ENCODE measurements around the gene SAP30BP. TPM values are rescaled to one million over a fixed set of nuclear protein-coding genes. Genes with fewer than 3 reads are reported as not detected.

Gene SAP30BP
- total and polyA plus RNA-seq, 2 experiments from 2014 or later = 44.9 to 97.9 TPM

- no peak overlapping the region for H3K4me3 Mint-ChIP-seq
- no peak for DNase-seq (ENCODE audit: low spot score)
- TF ChIP-seq ETS1 (IDR thresholded peaks at IDR 0.05) = no peak
- TF ChIP-seq, protein P1, sequence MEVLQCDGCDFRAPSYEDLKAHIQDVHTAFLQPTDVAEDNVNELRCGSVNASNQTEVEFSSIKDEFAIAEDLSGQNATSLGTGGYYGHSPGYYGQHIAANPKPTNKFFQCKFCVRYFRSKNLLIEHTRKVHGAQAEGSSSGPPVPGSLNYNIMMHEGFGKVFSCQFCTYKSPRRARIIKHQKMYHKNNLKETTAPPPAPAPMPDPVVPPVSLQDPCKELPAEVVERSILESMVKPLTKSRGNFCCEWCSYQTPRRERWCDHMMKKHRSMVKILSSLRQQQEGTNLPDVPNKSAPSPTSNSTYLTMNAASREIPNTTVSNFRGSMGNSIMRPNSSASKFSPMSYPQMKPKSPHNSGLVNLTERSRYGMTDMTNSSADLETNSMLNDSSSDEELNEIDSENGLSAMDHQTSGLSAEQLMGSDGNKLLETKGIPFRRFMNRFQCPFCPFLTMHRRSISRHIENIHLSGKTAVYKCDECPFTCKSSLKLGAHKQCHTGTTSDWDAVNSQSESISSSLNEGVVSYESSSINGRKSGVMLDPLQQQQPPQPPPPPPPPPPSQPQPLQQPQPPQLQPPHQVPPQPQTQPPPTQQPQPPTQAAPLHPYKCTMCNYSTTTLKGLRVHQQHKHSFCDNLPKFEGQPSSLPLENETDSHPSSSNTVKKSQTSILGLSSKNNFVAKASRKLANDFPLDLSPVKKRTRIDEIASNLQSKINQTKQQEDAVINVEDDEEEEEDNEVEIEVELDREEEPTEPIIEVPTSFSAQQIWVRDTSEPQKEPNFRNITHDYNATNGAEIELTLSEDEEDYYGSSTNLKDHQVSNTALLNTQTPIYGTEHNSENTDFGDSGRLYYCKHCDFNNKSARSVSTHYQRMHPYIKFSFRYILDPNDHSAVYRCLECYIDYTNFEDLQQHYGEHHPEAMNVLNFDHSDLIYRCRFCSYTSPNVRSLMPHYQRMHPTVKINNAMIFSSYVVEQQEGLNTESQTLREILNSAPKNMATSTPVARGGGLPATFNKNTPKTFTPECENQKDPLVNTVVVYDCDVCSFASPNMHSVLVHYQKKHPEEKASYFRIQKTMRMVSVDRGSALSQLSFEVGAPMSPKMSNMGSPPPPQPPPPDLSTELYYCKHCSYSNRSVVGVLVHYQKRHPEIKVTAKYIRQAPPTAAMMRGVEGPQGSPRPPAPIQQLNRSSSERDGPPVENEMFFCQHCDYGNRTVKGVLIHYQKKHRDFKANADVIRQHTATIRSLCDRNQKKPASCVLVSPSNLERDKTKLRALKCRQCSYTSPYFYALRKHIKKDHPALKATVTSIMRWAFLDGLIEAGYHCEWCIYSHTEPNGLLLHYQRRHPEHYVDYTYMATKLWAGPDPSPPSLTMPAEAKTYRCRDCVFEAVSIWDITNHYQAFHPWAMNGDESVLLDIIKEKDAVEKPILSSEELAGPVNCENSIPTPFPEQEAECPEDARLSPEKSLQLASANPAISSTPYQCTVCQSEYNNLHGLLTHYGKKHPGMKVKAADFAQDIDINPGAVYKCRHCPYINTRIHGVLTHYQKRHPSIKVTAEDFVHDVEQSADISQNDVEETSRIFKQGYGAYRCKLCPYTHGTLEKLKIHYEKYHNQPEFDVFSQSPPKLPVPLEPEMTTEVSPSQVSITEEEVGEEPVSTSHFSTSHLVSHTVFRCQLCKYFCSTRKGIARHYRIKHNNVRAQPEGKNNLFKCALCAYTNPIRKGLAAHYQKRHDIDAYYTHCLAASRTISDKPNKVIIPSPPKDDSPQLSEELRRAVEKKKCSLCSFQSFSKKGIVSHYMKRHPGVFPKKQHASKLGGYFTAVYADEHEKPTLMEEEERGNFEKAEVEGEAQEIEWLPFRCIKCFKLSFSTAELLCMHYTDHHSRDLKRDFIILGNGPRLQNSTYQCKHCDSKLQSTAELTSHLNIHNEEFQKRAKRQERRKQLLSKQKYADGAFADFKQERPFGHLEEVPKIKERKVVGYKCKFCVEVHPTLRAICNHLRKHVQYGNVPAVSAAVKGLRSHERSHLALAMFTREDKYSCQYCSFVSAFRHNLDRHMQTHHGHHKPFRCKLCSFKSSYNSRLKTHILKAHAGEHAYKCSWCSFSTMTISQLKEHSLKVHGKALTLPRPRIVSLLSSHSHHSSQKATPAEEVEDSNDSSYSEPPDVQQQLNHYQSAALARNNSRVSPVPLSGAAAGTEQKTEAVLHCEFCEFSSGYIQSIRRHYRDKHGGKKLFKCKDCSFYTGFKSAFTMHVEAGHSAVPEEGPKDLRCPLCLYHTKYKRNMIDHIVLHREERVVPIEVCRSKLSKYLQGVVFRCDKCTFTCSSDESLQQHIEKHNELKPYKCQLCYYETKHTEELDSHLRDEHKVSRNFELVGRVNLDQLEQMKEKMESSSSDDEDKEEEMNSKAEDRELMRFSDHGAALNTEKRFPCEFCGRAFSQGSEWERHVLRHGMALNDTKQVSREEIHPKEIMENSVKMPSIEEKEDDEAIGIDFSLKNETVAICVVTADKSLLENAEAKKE (CRISPR knock-in tag; IDR thresholded peaks at IDR 0.05) = no peak
- TF ChIP-seq POLR2AphosphoS5 (IDR thresholded peaks at IDR 0.05; ENCODE audit: low read depth) = no peak
- TF ChIP-seq NANOG (IDR thresholded peaks at IDR 0.05; ENCODE audit: borderline replicate concordance) = no peak
- TF ChIP-seq ZNF331 (CRISPR knock-in tag; IDR thresholded peaks at IDR 0.05; ENCODE audit: low read depth) = no peak
- no peak for TF ChIP-seq EZH2phosphoT487 (IDR thresholded peaks at IDR 0.05; ENCODE audit: unreplicated experiment)
- no peak for TF ChIP-seq JUNB (IDR thresholded peaks at IDR 0.05; ENCODE audit: unreplicated experiment)
- no peak for TF ChIP-seq EZH2 (IDR thresholded peaks at IDR 0.05; ENCODE audit: low read depth, unreplicated experiment)
- no peak for TF ChIP-seq ZNF114 (CRISPR knock-in tag; IDR thresholded peaks at IDR 0.05)
- no peak for TF ChIP-seq STAT1 (IDR thresholded peaks at IDR 0.05; ENCODE audit: unreplicated experiment)
- no peak for TF ChIP-seq CTCF (conservative IDR thresholded peaks at IDR 0.05; ENCODE audit: low read depth in 2 of 2)
- no peak for TF ChIP-seq CREB1 (CRISPR knock-in tag; IDR thresholded peaks at IDR 0.05; ENCODE audit: low read depth)
- TF ChIP-seq, protein P2, sequence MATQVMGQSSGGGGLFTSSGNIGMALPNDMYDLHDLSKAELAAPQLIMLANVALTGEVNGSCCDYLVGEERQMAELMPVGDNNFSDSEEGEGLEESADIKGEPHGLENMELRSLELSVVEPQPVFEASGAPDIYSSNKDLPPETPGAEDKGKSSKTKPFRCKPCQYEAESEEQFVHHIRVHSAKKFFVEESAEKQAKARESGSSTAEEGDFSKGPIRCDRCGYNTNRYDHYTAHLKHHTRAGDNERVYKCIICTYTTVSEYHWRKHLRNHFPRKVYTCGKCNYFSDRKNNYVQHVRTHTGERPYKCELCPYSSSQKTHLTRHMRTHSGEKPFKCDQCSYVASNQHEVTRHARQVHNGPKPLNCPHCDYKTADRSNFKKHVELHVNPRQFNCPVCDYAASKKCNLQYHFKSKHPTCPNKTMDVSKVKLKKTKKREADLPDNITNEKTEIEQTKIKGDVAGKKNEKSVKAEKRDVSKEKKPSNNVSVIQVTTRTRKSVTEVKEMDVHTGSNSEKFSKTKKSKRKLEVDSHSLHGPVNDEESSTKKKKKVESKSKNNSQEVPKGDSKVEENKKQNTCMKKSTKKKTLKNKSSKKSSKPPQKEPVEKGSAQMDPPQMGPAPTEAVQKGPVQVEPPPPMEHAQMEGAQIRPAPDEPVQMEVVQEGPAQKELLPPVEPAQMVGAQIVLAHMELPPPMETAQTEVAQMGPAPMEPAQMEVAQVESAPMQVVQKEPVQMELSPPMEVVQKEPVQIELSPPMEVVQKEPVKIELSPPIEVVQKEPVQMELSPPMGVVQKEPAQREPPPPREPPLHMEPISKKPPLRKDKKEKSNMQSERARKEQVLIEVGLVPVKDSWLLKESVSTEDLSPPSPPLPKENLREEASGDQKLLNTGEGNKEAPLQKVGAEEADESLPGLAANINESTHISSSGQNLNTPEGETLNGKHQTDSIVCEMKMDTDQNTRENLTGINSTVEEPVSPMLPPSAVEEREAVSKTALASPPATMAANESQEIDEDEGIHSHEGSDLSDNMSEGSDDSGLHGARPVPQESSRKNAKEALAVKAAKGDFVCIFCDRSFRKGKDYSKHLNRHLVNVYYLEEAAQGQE (IDR thresholded peaks at IDR 0.05; ENCODE audit: unreplicated experiment) = no peak
Measured at GRCh38 chr17:75647061-75647460, 20.1 kb upstream of the SAP30BP start.

More at GRCh38 chr17:75647061-75647460, 20.1 kb upstream of the SAP30BP start:
- no peaks in the 10 kb centered on the region for H3K9me3 Mint-ChIP-seq
- no peak overlapping the region for H3K27ac Mint-ChIP-seq
- peaks cover 4% of the 10 kb centered on the region for H3K27me3 Mint-ChIP-seq (ENCODE audit: insufficient read depth, low read depth, poor library complexity)
- Histone ChIP-seq H3K79me2 (replicated peaks; ENCODE audit: insufficient read depth) (no peaks in the 10 kb centered on the region), H3K27ac (ENCODE audit: low read depth) (no peak overlapping the region), H3F3A (replicated peaks; ENCODE audit: low read depth) (no peaks in the 10 kb centered on the region), H2AFZ (no peak overlapping the region), H3K4me3 (no peak overlapping the region), H3K4me1 (ENCODE audit: insufficient read depth) (peaks cover 16% of the 10 kb centered on the region), H3K4me2 (no peak overlapping the region), H3K9me2 (ENCODE audit: insufficient read depth) (0 out of 2 replicates have a peak, but pooled peaks cover 3% of the 10 kb centered on the region), H4K20me1 (replicated peaks; ENCODE audit: insufficient read depth) (no peaks in the 10 kb centered on the region; the same call in 1 of the 2 replicates), H3K36me3 (ENCODE audit: insufficient read depth) (no peaks in the 10 kb centered on the region; the same call in 1 of the 2 replicates), H3K27me3 (ENCODE audit: insufficient read depth) (no peaks in the 10 kb centered on the region)
- H3K36me3 Mint-ChIP-seq (ENCODE audit: low read depth) = peaks cover 31% of the 10 kb centered on the region
- H3K4me1 Mint-ChIP-seq = peaks cover 17% of the 10 kb centered on the region
- ATAC-seq = no peak

Measured in GM23338 (cell line).